ENCODE measurements around the gene EEPD1. TPM values are rescaled to one million over a fixed set of nuclear protein-coding genes. Genes with fewer than 3 reads are reported as not detected.

Gene EEPD1
- polyA plus RNA-seq, 1 of the 3 experiments (the other 2 are of a cell fraction), result 5.0 TPM

GRCh38 chr7:36299223-36299774 is 146.2 kb downstream of the EEPD1 start:
- Histone ChIP-seq H3K36me3 (replicated peaks in 1 of 2; ENCODE audit: control insufficient read depth in 1 of 2, insufficient read depth in 2 of 2, low read length in 1 of 2) (no peaks in the 10 kb centered on the region), H3K9me3 (no peaks in the 10 kb centered on the region), H3K4me3 (ENCODE audit: low read depth in 2 of 2, low read length in 1 of 2) (no peak overlapping the region), H3K27ac (ENCODE audit: low read depth in 2 of 2, low read length in 1 of 2) (no peak overlapping the region), H3K4me2 (no peak overlapping the region), H4K20me1 (ENCODE audit: insufficient read depth) (no peaks in the 10 kb centered on the region), H3K9me2 (no peaks in the 10 kb centered on the region), H3F3A (replicated peaks; ENCODE audit: insufficient read depth) (peaks cover 14% of the 10 kb centered on the region), H3K4me1 (ENCODE audit: control insufficient read depth in 1 of 2, insufficient read depth in 2 of 2, low read depth in 1 of 2, low read length in 1 of 2) (peaks cover 21 to 60% of the 10 kb centered on the region in 2 experiments), H3K27me3 (ENCODE audit: insufficient read depth) (no peaks in the 10 kb centered on the region), H3K79me2 (ENCODE audit: insufficient read depth) (no peaks in the 10 kb centered on the region), H3K9ac (no peak overlapping the region), H2AFZ (ENCODE audit: low read depth) (no peak overlapping the region)
- WGBS (ENCODE audit: low lambda C conversion rate), result 91% methylated on average over 15 of the region's 17 CpGs
- CTCF ChIA-PET, result interaction anchor here (0.6 to 25.4 kb wide), 9 partner anchors 9 to 1252 kb away, joined by 3 to 369 read pairs (median 4); no protein-coding TSS in a partner anchor
- POLR2A ChIA-PET, result no interaction called here
- TF ChIP-seq POLR2AphosphoS5 (IDR thresholded peaks at IDR 0.05; ENCODE audit: low read depth, low read length) (no peak), FOSL2 (IDR thresholded peaks at IDR 0.05; ENCODE audit: borderline replicate concordance, low read depth) (no peak), YY1 (IDR thresholded peaks at IDR 0.05; ENCODE audit: low read depth) (no peak)
- no peak for DNase-seq

GRCh38 chr7:36299823-36300341 is 146.8 kb downstream of the EEPD1 start:
- Histone ChIP-seq H3K36me3 (replicated peaks in 1 of 2; ENCODE audit: control insufficient read depth in 1 of 2, insufficient read depth in 2 of 2, low read length in 1 of 2) (no peaks in the 10 kb centered on the region), H3K9me2 (no peaks in the 10 kb centered on the region), H3K79me2 (ENCODE audit: insufficient read depth) (no peaks in the 10 kb centered on the region), H3K27ac (ENCODE audit: low read depth in 2 of 2, low read length in 1 of 2) (no peak overlapping the region), H4K20me1 (ENCODE audit: insufficient read depth) (no peaks in the 10 kb centered on the region), H3K27me3 (ENCODE audit: insufficient read depth) (no peaks in the 10 kb centered on the region), H3K4me2 (no peak overlapping the region), H3K4me1 (ENCODE audit: control insufficient read depth in 1 of 2, insufficient read depth in 2 of 2, low read depth in 1 of 2, low read length in 1 of 2) (peaks cover 26 to 65% of the 10 kb centered on the region in 2 experiments), H3F3A (replicated peaks; ENCODE audit: insufficient read depth) (peaks cover 14% of the 10 kb centered on the region), H3K9ac (no peak overlapping the region), H3K9me3 (no peaks in the 10 kb centered on the region), H2AFZ (ENCODE audit: low read depth) (no peak overlapping the region), H3K4me3 (ENCODE audit: low read depth in 2 of 2, low read length in 1 of 2) (no peak overlapping the region)
- POLR2A ChIA-PET, result no interaction called here
- CTCF ChIA-PET, result interaction anchor here (0.6 to 25.4 kb wide), 11 partner anchors 9 to 1252 kb away, joined by 3 to 369 read pairs (median 4); no protein-coding TSS in a partner anchor
- 85% methylated on average over 9 of the region's 9 CpGs for WGBS (ENCODE audit: low lambda C conversion rate)
- no peak for DNase-seq
- TF ChIP-seq EZH2phosphoT487 (IDR thresholded peaks at IDR 0.05; ENCODE audit: borderline replicate concordance, low read depth), result no peak
- TF ChIP-seq TEAD4 (IDR thresholded peaks at IDR 0.05; ENCODE audit: borderline replicate concordance, insufficient read depth), result no peak
- TF ChIP-seq CHD2 (IDR thresholded peaks at IDR 0.05; ENCODE audit: low read length, partially characterized antibody), result no peak
- no peak for TF ChIP-seq MAX (IDR thresholded peaks at IDR 0.05; ENCODE audit: low read depth)
- TF ChIP-seq RAD21 (IDR thresholded peaks at IDR 0.05; ENCODE audit: low read length), result no peak
- no peak for TF ChIP-seq REST (IDR thresholded peaks at IDR 0.05; ENCODE audit: low read depth, low read length)
- TF ChIP-seq MEF2A (IDR thresholded peaks at IDR 0.05; ENCODE audit: borderline replicate concordance, low read depth), result no peak
- TF ChIP-seq USF1 (IDR thresholded peaks at IDR 0.05; ENCODE audit: borderline replicate concordance, low read depth), result no peak
- TF ChIP-seq TCF12 (IDR thresholded peaks at IDR 0.05), result no peak
- TF ChIP-seq CTCF (IDR thresholded peaks at IDR 0.05), result no peak
- TF ChIP-seq RCOR1 (IDR thresholded peaks at IDR 0.05; ENCODE audit: low read length), result no peak
- no peak for TF ChIP-seq EP300 (IDR thresholded peaks at IDR 0.05; ENCODE audit: borderline replicate concordance in 1 of 2, low read depth in 1 of 2, low read length in 1 of 2)
- no peak for TF ChIP-seq FOSL2 (IDR thresholded peaks at IDR 0.05; ENCODE audit: borderline replicate concordance, low read depth)
- no peak for TF ChIP-seq RFX5 (IDR thresholded peaks at IDR 0.05; ENCODE audit: low read length)
- TF ChIP-seq PBX3 (IDR thresholded peaks at IDR 0.05), result no peak
- TF ChIP-seq USF2 (IDR thresholded peaks at IDR 0.05; ENCODE audit: borderline replicate concordance, low read depth, low read length), result no peak

All from SK-N-SH (cell line).